ENCODE results near the gene SPEG.
A peak's percentile ranks its signal among the peaks of the same experiment; 100 is the strongest.

The SPEG gene

DNA sequence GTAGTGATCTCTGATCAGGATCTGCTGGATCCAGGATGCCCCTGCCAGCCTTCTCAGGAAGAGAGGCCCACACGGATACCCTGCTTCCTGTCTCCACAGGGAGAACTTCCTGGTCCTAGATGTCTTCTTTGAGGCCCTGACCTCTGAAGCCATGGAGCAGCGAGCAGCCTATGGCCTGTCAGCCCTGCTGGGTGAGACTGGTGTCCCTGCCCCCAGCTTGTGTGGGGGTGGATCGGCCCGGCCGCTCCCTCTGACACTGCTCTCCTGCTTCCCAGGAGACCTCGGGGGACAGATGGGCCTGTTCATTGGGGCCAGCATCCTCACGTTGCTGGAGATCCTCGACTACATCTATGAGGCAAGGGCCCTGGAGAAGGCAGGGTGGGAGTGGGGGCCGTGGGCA lies 102.3 kb downstream of the SPEG start:
- DNase-seq: no peak

DNA sequence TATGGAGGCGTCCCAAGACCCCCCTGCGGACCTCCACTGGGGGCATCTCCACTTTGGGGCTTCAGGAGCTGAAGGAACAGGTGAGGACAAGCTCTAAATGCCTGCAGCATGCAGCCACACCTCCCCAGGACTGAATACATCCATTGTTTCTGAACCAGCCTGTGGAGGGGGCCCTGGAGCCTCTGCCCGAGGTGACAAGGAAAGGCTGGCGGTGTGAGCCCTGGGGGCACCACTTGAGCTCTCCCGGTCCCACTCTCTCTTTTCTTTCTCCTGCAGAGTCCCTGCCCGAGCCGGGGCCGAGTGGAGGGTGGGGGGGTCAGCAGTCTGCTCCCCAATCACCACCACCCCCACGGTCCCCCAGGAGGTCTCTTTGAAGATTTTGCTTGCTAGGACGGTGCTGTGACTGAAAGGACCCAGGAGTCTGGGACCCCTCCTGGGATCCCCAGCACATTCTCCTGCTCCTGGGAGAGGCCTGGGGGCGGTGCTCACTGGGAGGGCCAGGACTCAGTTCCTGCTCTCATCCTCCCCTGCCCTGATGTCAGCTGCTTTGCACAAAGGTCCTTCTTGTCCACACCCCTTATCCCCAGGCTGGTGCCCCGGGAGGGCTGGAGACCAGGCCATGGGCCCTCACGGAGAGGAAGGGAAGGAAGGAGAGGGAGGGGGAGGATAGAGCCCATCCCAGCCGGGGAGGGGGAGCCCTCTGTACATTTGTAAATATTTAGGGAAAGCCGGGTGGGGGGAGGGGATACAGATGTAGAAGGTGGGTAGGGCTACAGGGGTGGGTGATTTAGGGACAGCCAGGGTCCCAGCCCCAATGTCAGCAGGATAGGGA lies 103.2 kb downstream of the SPEG start:
- DNase-seq: no peak

DNA sequence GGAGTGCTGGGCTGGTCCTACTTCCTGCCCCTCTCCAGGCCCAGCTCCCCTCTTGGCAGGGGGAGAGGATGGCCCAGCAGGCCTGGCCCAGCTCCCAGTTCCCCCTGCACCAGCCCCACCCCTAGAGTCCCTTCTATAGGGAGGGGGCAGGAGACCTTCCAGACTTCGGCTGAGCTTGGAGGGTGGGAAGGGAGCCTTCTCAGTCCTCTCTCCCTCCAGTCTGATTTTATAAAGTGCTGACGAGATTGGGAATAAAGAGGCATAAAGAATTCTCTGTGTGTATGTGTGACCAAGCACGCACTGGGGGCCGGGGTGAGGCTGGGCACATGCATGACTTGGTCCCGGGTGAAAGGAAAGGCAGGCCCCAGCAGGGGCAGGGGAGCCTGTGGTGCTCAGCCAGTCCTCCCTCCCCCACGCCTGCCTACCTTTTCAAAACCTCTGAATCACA lies 103.9 kb downstream of the SPEG start:
- peak; percentile 74 for DNase-seq

DNA sequence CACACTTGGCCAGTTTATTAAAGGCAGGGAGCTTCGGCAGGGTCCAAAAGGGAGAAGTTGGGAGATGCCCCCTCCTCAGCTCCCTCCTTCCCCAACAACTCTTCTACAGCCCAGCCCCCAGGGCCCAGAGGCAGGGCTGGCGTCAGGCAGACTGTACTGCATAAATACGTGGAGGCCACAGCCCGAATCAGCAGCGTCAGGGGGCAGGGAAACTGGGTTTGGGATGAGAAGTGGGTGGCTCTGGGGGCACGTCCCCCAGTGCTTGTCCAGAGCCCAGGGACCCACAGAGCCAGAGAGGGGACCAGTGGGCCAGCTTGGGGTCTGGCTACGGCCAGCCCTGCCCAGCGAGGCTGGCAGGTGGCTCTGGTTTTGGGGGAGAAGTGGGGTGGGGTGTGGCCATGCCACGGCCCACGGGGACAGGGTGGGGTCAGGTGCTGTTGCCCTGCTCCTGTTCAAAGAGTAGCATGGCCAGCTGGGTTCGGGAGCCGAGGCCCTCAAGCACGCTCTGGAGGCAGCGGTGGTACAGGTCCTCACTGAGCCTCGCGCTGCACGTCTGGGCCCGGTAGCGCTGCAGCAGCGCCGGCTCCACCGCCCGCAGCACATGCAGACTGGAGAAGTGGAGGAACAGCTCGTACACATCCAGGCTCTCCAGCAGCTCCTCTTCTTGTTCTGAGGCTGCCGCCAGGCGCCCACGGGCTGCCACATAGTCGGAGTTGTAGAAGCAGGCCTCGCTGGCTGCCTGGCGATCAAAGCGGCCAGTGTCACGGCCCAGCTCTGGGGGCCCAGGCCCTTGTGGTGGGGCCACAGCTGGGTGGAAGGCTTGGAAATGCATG lies 104.5 kb downstream of the SPEG start:
- no peak for DNase-seq

DNA sequence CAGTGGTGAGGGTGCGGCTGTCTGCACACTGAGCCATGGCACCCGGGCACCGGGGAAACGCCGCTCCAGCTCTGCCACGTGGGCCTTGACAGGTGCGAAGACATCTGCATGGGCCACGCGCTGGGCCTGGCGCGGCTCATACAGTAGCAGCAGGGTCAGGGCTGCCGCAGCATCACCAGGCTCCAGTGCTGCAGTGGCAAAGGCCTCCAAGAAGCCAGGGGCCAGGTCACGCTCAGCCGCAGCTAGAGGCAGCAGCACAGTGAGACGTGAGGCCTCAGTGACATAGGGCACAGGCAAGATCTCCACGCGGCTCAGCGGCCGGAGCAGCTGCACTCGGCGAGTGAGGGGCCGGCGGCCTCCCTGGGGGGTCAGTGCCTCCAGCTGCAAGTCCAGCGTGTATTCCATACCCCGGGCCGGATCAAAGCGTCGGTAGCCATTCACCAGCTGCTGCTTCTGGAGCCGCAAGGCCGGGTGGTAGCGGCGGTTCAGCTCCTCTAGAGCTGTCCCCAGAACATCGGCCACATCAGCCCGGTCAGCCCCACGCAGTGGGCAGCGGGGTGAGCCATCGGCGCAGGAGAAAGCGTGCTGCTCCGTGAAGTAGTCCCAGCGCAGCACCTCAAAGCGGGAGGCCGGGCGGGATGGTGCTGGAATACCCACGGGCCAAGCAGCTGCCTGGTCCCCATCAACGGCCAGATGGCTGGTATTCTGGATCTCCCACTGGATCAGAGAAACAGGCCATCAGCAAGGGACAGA lies 105.5 kb downstream of the SPEG start:
- no peak for DNase-seq

- DNase-seq: no peak
Measured at GRCh38 chr2:219540784-219541504, 106.3 kb downstream of the SPEG start.

GRCh38 chr2:219541611-219542180 lies 107.1 kb downstream of the SPEG start:
- peak; percentile 85 for DNase-seq

DNA sequence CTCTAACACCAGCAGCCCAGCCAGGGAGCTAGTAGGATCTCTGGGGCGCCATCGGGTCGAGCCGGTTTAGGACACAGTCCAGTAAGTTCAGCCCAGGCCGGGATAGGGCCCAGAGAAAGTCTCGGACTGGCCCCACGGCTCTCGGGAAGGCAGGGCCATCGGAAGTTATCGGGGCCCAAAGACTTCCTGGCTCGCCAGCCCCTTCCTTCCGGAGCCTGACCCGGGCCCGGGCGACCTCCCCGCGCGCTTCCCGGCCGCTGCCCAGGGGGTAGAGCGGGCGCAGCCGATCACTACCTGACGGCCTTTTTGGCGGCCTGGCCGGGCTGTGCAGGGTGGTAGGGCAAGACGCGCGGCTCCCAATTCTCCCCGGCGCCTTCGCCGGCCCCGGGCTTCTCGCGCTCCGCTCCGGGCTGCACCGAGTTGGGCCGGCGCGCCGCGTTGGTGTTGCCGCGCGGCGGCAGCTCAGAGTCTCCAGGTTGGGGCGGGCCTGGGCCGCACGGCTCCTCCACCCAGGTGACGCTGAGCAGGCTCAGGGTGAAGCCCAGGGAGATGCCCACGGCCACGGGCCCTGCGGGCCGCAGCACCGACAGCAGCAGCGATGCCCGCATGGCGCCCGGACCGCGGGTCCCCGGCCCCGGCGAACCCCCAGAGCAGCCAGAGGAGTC lies 108.4 kb downstream of the SPEG start:
- no peak for DNase-seq

DNA sequence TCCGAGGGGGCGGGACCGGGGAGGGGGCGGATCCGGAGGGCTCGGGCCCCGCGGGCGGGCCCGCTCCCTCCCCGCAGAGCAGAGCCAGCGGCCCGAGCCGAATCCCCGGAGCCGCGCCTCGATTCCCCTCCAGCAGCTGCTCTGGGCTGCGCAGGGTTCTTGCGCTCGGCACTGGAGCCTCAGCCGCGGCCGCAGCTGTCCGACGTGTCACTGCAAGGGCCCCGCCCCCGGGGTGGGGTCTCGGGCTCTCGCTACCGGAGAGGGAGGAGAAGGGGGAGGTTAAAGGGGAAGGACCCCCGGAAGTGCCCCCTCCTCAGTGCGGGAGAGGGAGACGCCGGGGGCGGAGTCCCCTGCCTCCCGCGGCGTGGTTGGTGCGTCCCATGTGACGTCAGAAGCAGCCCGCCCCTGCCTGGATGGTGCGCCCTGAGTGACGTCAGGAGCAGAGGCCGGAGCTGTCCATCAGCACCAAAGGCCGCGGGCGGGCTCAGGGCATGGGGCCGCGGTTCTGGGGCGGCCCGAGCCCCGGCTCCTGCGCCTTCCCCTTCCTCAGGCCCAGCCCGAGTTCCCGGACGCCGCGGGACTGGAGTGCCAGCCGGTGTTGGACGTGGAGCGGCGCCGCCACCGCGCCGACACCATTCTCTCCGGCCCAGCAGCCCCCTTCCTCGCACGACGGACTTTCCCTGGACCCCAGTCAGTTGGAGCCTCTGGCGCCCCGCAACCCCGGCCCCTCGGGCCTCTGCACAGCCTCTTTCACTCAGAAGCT lies 109.1 kb downstream of the SPEG start, which contains the start of the genes CHPF and TMEM198:
Gene CHPF, minus strand, starts transcription at position 214 of the 763 bp plus-strand sequence. CDS start 271 bp downstream, outside the sequence.
Gene TMEM198, plus strand, starts transcription at position 433 of the 763 bp plus-strand sequence. CDS start 700 bp downstream, outside the sequence.
- peak; percentile 99 for DNase-seq

DNA sequence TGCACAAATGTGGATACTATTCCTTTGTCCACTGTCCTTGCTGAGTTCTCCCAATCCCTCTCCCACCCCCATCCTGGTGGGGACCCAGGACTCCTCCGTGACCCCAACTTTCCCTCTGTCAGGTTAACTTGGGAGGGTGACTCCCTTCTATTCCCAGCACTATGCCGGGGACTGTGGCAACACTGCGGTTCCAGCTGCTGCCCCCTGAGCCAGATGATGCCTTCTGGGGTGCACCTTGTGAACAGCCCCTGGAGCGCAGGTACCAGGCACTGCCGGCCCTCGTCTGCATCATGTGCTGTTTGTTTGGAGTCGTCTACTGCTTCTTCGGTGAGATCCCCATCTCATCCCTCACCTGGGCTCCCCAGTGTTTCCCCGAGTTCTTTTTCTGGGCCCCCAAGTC lies 109.9 kb downstream of the SPEG start:
- no peak for DNase-seq

DNA sequence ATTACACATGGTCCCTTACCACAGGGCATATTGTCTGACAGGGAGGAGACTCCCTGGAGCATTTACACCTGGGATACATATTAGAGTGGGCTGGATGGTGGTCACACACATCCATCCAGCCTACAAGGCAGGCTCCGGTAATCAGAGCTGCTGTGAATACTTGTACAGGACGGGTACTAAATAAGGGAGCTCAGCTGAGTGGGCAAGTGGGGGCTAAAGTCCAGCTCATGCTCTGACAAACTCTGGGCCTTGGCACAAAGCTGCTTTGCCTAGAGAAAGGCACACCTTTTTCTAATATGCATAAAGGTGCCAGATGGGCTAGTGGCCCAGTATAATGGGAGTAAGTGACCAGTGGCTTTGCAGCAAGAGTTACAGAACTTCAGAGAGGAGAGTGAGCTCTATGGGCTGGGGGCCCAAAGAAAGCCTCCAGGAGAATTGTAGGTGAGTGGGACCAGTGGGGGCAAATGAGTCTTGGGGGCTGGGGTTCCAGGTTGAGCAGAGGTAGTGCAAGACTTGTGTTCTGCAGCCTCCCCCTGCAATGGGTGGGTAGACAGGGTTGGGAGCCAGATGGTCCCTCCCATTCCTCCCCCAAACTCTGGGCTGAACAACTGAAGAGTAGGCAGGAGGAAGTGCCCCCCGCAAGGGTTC lies 110.8 kb downstream of the SPEG start:
- DNase-seq: no peak

DNA sequence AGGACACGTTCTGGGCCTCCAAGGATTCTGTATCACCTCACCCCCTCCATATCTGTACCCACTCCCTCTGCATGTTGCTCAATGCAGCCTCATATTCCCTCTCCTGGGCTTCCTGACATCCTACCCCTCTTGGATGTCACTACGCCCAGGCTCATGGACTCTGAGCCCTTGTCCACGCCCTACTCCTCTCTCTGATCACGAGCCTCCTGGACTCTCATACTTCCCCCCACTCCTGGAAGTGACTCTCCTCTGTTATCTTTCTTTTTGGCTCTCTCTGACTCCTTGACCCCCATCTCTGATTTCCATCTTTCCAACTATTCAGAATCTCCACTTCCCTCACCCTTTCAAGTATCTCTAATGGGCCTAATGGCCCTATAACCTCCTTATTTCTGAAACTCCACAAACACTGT lies 111.3 kb downstream of the SPEG start:
- no peak for DNase-seq

DNA sequence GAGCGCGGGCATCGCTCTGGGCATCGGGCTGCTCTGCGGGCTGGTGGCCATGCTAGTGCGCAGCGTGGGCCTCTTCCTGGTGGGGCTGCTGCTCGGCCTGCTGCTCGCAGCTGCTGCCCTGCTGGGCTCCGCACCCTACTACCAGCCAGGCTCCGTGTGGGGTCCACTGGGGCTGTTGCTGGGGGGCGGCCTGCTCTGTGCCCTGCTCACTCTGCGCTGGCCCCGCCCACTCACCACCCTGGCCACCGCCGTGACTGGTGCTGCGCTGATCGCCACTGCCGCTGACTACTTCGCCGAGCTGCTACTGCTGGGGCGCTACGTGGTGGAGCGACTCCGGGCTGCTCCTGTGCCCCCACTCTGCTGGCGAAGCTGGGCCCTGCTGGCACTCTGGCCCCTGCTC lies 113.0 kb downstream of the SPEG start:
- no peak for DNase-seq

All from left hindlimb (tissue), 1 donor.